Hematopoietic multipotent progenitor cell treated with erythropoietin and hydrocortisone succinate and interleukin-3 and kit ligand, for 8 days (in vitro differentiated cells): ENCODE results near the gene PEBP1.
A peak's percentile ranks its signal among the peaks of the same experiment; 100 is the strongest.
"Not testable (repeated sequence)": the region's sequence is repeated elsewhere in the genome, so short reads cannot be mapped to it uniquely, and the experiment has no call there.

Experiments
- DNase-seq: peaks from one replicate; pipeline ENCODE4 v3.0.0-alpha.2; 2015

Gene PEBP1

GRCh38 chr12:118135788-118136558, at the start of gene PEBP1:
Gene PEBP1 (plus strand): TSS chr12:118136124. CDS start chr12:118136210, 86 bp downstream.
- DNase-seq = peak; percentile 91

GRCh38 chr12:118089782-118090181, 46.1 kb upstream of the PEBP1 start:
- DNase-seq = no peak

GRCh38 chr12:118094039-118094438, 41.9 kb upstream of the PEBP1 start:
- no peak for DNase-seq

GRCh38 chr12:118098401-118098800, 37.5 kb upstream of the PEBP1 start:
- no peak for DNase-seq

- DNase-seq = no peak
These were observed 36.8 kb upstream of the PEBP1 start for GRCh38 chr12:118098911-118099671.

- no peak for DNase-seq
These were observed 34.9 kb upstream of the PEBP1 start for GRCh38 chr12:118101051-118101450.

- no peak for DNase-seq
These were observed 33.9 kb upstream of the PEBP1 start for GRCh38 chr12:118102070-118102469.

GRCh38 chr12:118102609-118103008, 33.3 kb upstream of the PEBP1 start:
- DNase-seq = no peak

- no peak for DNase-seq
These were observed 32.7 kb upstream of the PEBP1 start for GRCh38 chr12:118103201-118103600.

- peak; percentile 9 for DNase-seq
These were observed 32.1 kb upstream of the PEBP1 start, which contains the start of gene VSIG10 for GRCh38 chr12:118103601-118104382. Gene VSIG10 (minus strand): TSS chr12:118104011. CDS start chr12:118103671, 340 bp downstream.

- no peak for DNase-seq
These were observed 28.9 kb upstream of the PEBP1 start for GRCh38 chr12:118107011-118107410.

- DNase-seq = no peak
These were observed 28.2 kb upstream of the PEBP1 start for GRCh38 chr12:118107694-118108093.

- DNase-seq = no peak
These were observed 26.8 kb upstream of the PEBP1 start for GRCh38 chr12:118109088-118109487.

- DNase-seq = no peak
These were observed 16.5 kb upstream of the PEBP1 start for GRCh38 chr12:118119449-118119879.

GRCh38 chr12:118120579-118121363, 15.2 kb upstream of the PEBP1 start:
- peak; percentile 75 for DNase-seq

GRCh38 chr12:118122264-118122663, 13.7 kb upstream of the PEBP1 start:
- DNase-seq = no peak

- DNase-seq = no peak
These were observed 11.5 kb upstream of the PEBP1 start for GRCh38 chr12:118124333-118124874.

GRCh38 chr12:118125743-118126118, 10.2 kb upstream of the PEBP1 start:
- DNase-seq = no peak

- DNase-seq = no peak
These were observed 9.7 kb upstream of the PEBP1 start for GRCh38 chr12:118126119-118126757.

- DNase-seq = no peak
These were observed 8.1 kb upstream of the PEBP1 start for GRCh38 chr12:118127867-118128266.

- DNase-seq = not testable (repeated sequence)
These were observed 6.5 kb upstream of the PEBP1 start for GRCh38 chr12:118129436-118129835.
